Thoracic aorta (tissue), 2 donors: ENCODE data around the gene TMEFF1. TPM values are rescaled to one million over a fixed set of nuclear protein-coding genes. Genes with fewer than 3 reads are reported as not detected.

Experiments
- ATAC-seq: fragments of 150-250 bp; one replicate; pipeline ENCODE4 v1.8.0; 2017; ENCODE audit warnings: low read depth; ENCODE audit not compliant: insufficient number of reproducible peaks, low FRiP score
- DNase-seq: peaks from one replicate; pipeline ENCODE4 v3.0.0-alpha.2; 2020; ENCODE audit warnings: low spot score
- H3K27ac ChIP-seq, 2 donors: fragments of 200-600 bp; sonication (generic); 1 replicate in 1 of 2; 2 replicates in 1 of 2; pipeline ENCODE4 v1.5.1; 2016; ENCODE audit warnings: mild to moderate bottlenecking in 2 of 2, moderate library complexity in 2 of 2
- H3K27me3 ChIP-seq: fragments of 200-600 bp; sonication (generic); replicated peaks from 2 replicates; pipeline ENCODE4 v1.6.0; 2016; ENCODE audit warnings: mild to moderate bottlenecking; ENCODE audit not compliant: insufficient read depth
- H3K36me3 ChIP-seq: fragments of 200-600 bp; sonication (generic); one replicate; pipeline ENCODE4 v1.5.1; 2016
- H3K4me1 ChIP-seq, 2 donors: fragments of 200-600 bp; sonication (generic); 1 replicate in 1 of 2; 2 replicates in 1 of 2; pipeline versions ENCODE4 v1.5.1 to v1.6.0; 2016; ENCODE audit warnings: low read depth in 2 of 2, mild to moderate bottlenecking in 1 of 2; ENCODE audit not compliant: control insufficient read depth in 1 of 2
- H3K4me3 ChIP-seq: fragments of 200-600 bp; sonication (generic); 2 replicates; pipeline ENCODE4 v1.5.1; 2016; ENCODE audit warnings: mild to moderate bottlenecking
- H3K9me3 ChIP-seq: fragments of 200-600 bp; sonication (generic); 2 replicates; pipeline ENCODE4 v1.5.1; 2016
- total RNA-seq, 2 donors: library from RNA; depleted of rRNA; stranded (reverse); fragments of >200 nt; gene quantifications; one replicate each; pipeline versions ENCODE4 v1.1.0 to v1.2.3, GENCODE V29; 2016
- TF ChIP-seq, protein P1 (sequence below): fragments of 200-600 bp; sonication (generic); IDR thresholded peaks from one replicate; pipeline ENCODE4 v1.5.1; 2019; ENCODE audit warnings: antibody characterized with exemption

The TMEFF1 gene
- total RNA-seq, 2 donors from 2014 or later = not detected

DNA sequence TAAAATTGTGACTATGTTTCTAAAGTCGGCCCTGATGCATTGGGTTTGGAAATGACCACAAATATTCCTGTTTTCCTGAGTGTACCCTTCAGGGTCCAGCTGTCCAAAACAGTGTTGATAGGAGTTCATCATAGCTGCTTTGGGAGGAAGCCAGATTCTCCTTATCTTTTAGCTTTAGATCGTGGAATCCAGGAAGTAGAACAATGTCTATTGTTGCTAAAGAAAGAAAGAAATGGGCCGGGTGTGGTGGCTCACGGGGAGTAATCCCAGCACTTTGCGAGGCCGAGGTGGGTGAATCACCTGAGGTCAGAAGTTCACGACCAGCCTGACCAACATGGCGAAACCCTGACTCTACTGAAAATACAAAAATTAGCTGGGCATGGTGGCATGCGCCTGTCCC is 114.4 kb downstream of the TMEFF1 start:
- TF ChIP-seq, protein P1, sequence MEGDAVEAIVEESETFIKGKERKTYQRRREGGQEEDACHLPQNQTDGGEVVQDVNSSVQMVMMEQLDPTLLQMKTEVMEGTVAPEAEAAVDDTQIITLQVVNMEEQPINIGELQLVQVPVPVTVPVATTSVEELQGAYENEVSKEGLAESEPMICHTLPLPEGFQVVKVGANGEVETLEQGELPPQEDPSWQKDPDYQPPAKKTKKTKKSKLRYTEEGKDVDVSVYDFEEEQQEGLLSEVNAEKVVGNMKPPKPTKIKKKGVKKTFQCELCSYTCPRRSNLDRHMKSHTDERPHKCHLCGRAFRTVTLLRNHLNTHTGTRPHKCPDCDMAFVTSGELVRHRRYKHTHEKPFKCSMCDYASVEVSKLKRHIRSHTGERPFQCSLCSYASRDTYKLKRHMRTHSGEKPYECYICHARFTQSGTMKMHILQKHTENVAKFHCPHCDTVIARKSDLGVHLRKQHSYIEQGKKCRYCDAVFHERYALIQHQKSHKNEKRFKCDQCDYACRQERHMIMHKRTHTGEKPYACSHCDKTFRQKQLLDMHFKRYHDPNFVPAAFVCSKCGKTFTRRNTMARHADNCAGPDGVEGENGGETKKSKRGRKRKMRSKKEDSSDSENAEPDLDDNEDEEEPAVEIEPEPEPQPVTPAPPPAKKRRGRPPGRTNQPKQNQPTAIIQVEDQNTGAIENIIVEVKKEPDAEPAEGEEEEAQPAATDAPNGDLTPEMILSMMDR = no peak

GRCh38 chr9:100589582-100589981 is 116.6 kb downstream of the TMEFF1 start:
- no peak for ATAC-seq
- no peaks in the 10 kb centered on the region for H3K36me3 ChIP-seq
- H3K4me1 ChIP-seq = no peaks in the 10 kb centered on the region
- DNase-seq = no peak
- H3K4me3 ChIP-seq = no peak overlapping the region
- H3K27ac ChIP-seq = no peak overlapping the region
- H3K27me3 ChIP-seq = no peaks in the 10 kb centered on the region
- H3K9me3 ChIP-seq = no peaks in the 10 kb centered on the region
- TF ChIP-seq, protein P1 = no peak

More for the DNA sequence above, 114.4 kb downstream of the TMEFF1 start:
- ATAC-seq (no peak), DNase-seq (no peak)
- Histone ChIP-seq H3K27ac (no peak overlapping the region), H3K36me3 (no peaks in the 10 kb centered on the region), H3K4me3 (no peak overlapping the region), H3K27me3 (no peaks in the 10 kb centered on the region), H3K9me3 (no peaks in the 10 kb centered on the region), H3K4me1 (peaks cover 0 to 2% of the 10 kb centered on the region in 2 donors)

DNA sequence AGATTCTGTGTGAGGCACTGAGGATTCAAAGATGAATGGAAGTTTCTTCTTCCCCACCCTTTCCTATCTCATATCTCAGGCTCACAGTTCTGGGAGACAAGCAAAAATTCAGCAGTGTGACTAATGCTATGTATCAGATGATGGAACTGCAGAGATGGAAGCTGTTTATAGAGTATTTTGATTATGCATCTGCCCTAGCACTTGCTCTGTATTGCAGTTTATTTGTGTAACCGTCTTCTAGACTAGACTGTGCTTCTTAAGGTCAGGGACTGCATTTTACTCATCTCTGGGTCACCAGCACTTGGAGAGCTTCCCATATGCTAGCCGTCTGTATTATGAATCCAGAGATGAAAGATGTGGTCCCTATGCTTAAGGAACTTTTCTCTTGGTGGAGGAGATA is 117.5 kb downstream of the TMEFF1 start:
- no peak for DNase-seq
- H3K27me3 ChIP-seq = no peaks in the 10 kb centered on the region
- H3K9me3 ChIP-seq = no peaks in the 10 kb centered on the region
- H3K27ac ChIP-seq = no peak overlapping the region
- H3K4me3 ChIP-seq = no peak overlapping the region
- no peak for ATAC-seq
- H3K36me3 ChIP-seq = no peaks in the 10 kb centered on the region
- TF ChIP-seq, protein P1 = no peak
- H3K4me1 ChIP-seq = no peaks in the 10 kb centered on the region

GRCh38 chr9:100591139-100591538 is 118.2 kb downstream of the TMEFF1 start:
- no peak for DNase-seq
- Histone ChIP-seq H3K9me3 (no peaks in the 10 kb centered on the region), H3K27ac (no peak overlapping the region), H3K27me3 (no peaks in the 10 kb centered on the region), H3K4me1 (no peaks in the 10 kb centered on the region), H3K4me3 (no peak overlapping the region), H3K36me3 (no peaks in the 10 kb centered on the region)
- TF ChIP-seq, protein P1 = no peak
- ATAC-seq = no peak

GRCh38 chr9:100591639-100592412 is 118.9 kb downstream of the TMEFF1 start:
- Histone ChIP-seq H3K4me3 (no peak overlapping the region), H3K9me3 (no peaks in the 10 kb centered on the region), H3K36me3 (no peaks in the 10 kb centered on the region), H3K4me1 (no peaks in the 10 kb centered on the region), H3K27ac (no peak overlapping the region), H3K27me3 (no peaks in the 10 kb centered on the region)
- DNase-seq (no peak), ATAC-seq (no peak)
- TF ChIP-seq, protein P1 = no peak
